Measurements from ENCODE around the gene BRME1.

Gene BRME1

GRCh38 chr19:13884726-13885591, 21.0 kb downstream of the BRME1 start:
- H3K36me3 ChIP-seq (ENCODE audit: control insufficient read depth, low read depth, low read length): no peaks in the 10 kb centered on the region
- no peak overlapping the region for H3K9ac ChIP-seq (ENCODE audit: low read length)
- H3K4me1 ChIP-seq (ENCODE audit: control insufficient read depth, low read depth, low read length): peaks cover 23% of the 10 kb centered on the region
- no peaks in the 10 kb centered on the region for H3K9me3 ChIP-seq (ENCODE audit: control insufficient read depth, low read depth, low read length)
- no peak overlapping the region for H3K4me3 ChIP-seq (ENCODE audit: low read length)
- H3K27me3 ChIP-seq (ENCODE audit: control insufficient read depth, insufficient read depth, low read length): no peaks in the 10 kb centered on the region
- H3K27ac ChIP-seq (ENCODE audit: low read length): no peak overlapping the region

- peaks cover 23% of the 10 kb centered on the region for H3K4me1 ChIP-seq (ENCODE audit: control insufficient read depth, low read depth, low read length)
- H3K36me3 ChIP-seq (ENCODE audit: control insufficient read depth, low read depth, low read length): no peaks in the 10 kb centered on the region
- no peak overlapping the region for H3K4me3 ChIP-seq (ENCODE audit: low read length)
- no peak overlapping the region for H3K27ac ChIP-seq (ENCODE audit: low read length)
- H3K27me3 ChIP-seq (ENCODE audit: control insufficient read depth, insufficient read depth, low read length): peaks cover 8% of the 10 kb centered on the region
- H3K9me3 ChIP-seq (ENCODE audit: control insufficient read depth, low read depth, low read length): no peaks in the 10 kb centered on the region
- H3K9ac ChIP-seq (ENCODE audit: low read length): no peak overlapping the region
Measured at GRCh38 chr19:13883516-13884064, 22.3 kb downstream of the BRME1 start.

- no peaks in the 10 kb centered on the region for H3K9me3 ChIP-seq (ENCODE audit: control insufficient read depth, low read depth, low read length)
- H3K27me3 ChIP-seq (ENCODE audit: control insufficient read depth, insufficient read depth, low read length): peaks cover 8% of the 10 kb centered on the region
- no peak overlapping the region for H3K27ac ChIP-seq (ENCODE audit: low read length)
- H3K4me1 ChIP-seq (ENCODE audit: control insufficient read depth, low read depth, low read length): peaks cover 23% of the 10 kb centered on the region
- H3K36me3 ChIP-seq (ENCODE audit: control insufficient read depth, low read depth, low read length): no peaks in the 10 kb centered on the region
- H3K9ac ChIP-seq (ENCODE audit: low read length): no peak overlapping the region
- no peak overlapping the region for H3K4me3 ChIP-seq (ENCODE audit: low read length)
Measured at GRCh38 chr19:13882836-13883235, 23.1 kb downstream of the BRME1 start.

- Histone ChIP-seq H3K9me3 (ENCODE audit: control insufficient read depth, low read depth, low read length) (no peaks in the 10 kb centered on the region), H3K27me3 (ENCODE audit: control insufficient read depth, insufficient read depth, low read length) (peaks cover 8% of the 10 kb centered on the region), H3K27ac (ENCODE audit: low read length) (no peak overlapping the region), H3K36me3 (ENCODE audit: control insufficient read depth, low read depth, low read length) (no peaks in the 10 kb centered on the region), H3K9ac (ENCODE audit: low read length) (no peak overlapping the region), H3K4me3 (ENCODE audit: low read length) (no peak overlapping the region), H3K4me1 (ENCODE audit: control insufficient read depth, low read depth, low read length) (peaks cover 23% of the 10 kb centered on the region)
Measured at GRCh38 chr19:13882419-13882795, 23.5 kb downstream of the BRME1 start.

GRCh38 chr19:13881692-13882418, 24.1 kb downstream of the BRME1 start:
- Histone ChIP-seq H3K27ac (ENCODE audit: low read length) (peak overlapping the region; percentile 42), H3K9me3 (ENCODE audit: control insufficient read depth, low read depth, low read length) (no peaks in the 10 kb centered on the region), H3K4me1 (ENCODE audit: control insufficient read depth, low read depth, low read length) (peaks cover 23% of the 10 kb centered on the region), H3K9ac (ENCODE audit: low read length) (peak overlapping the region; percentile 11), H3K36me3 (ENCODE audit: control insufficient read depth, low read depth, low read length) (no peaks in the 10 kb centered on the region), H3K27me3 (ENCODE audit: control insufficient read depth, insufficient read depth, low read length) (peaks cover 13% of the 10 kb centered on the region), H3K4me3 (ENCODE audit: low read length) (peak overlapping the region; percentile 15)

GRCh38 chr19:13881251-13881691, 24.6 kb downstream of the BRME1 start:
- Histone ChIP-seq H3K4me1 (ENCODE audit: control insufficient read depth, low read depth, low read length) (peaks cover 23% of the 10 kb centered on the region), H3K27me3 (ENCODE audit: control insufficient read depth, insufficient read depth, low read length) (peaks cover 19% of the 10 kb centered on the region), H3K9me3 (ENCODE audit: control insufficient read depth, low read depth, low read length) (no peaks in the 10 kb centered on the region), H3K36me3 (ENCODE audit: control insufficient read depth, low read depth, low read length) (no peaks in the 10 kb centered on the region), H3K4me3 (ENCODE audit: low read length) (peak overlapping the region; percentile 45), H3K9ac (ENCODE audit: low read length) (peak overlapping the region; percentile 11), H3K27ac (ENCODE audit: low read length) (peak overlapping the region; percentile 42)

GRCh38 chr19:13880059-13881043, 25.6 kb downstream of the BRME1 start:
- no peak overlapping the region for H3K27ac ChIP-seq (ENCODE audit: low read length)
- H3K4me3 ChIP-seq (ENCODE audit: low read length): peak overlapping the region; percentile 45

GRCh38 chr19:13877303-13877702, 28.6 kb downstream of the BRME1 start:
- no peaks in the 10 kb centered on the region for H3K9me3 ChIP-seq (ENCODE audit: control insufficient read depth, low read depth, low read length)
- no peak overlapping the region for H3K27ac ChIP-seq (ENCODE audit: low read length)
- no peak overlapping the region for H3K9ac ChIP-seq (ENCODE audit: low read length)
- no peak overlapping the region for H3K4me3 ChIP-seq (ENCODE audit: low read length)
- no peaks in the 10 kb centered on the region for H3K36me3 ChIP-seq (ENCODE audit: control insufficient read depth, low read depth, low read length)
- H3K4me1 ChIP-seq (ENCODE audit: control insufficient read depth, low read depth, low read length): peaks cover 19% of the 10 kb centered on the region
- peaks cover 58% of the 10 kb centered on the region for H3K27me3 ChIP-seq (ENCODE audit: control insufficient read depth, insufficient read depth, low read length)

More at GRCh38 chr19:13880059-13881043, 25.6 kb downstream of the BRME1 start:
- peaks cover 28% of the 10 kb centered on the region for H3K27me3 ChIP-seq (ENCODE audit: control insufficient read depth, insufficient read depth, low read length)
- peaks cover 23% of the 10 kb centered on the region for H3K4me1 ChIP-seq (ENCODE audit: control insufficient read depth, low read depth, low read length)
- no peaks in the 10 kb centered on the region for H3K36me3 ChIP-seq (ENCODE audit: control insufficient read depth, low read depth, low read length)
- H3K9ac ChIP-seq (ENCODE audit: low read length): peak overlapping the region; percentile 63
- no peaks in the 10 kb centered on the region for H3K9me3 ChIP-seq (ENCODE audit: control insufficient read depth, low read depth, low read length)

GRCh38 chr19:13876834-13877233, 29.1 kb downstream of the BRME1 start, which contains the start of gene NANOS3:
TSS of gene NANOS3 (plus strand) at chr19:13877134. CDS start at chr19:13877249, 115 bp downstream.
- H3K36me3 ChIP-seq (ENCODE audit: control insufficient read depth, low read depth, low read length): no peaks in the 10 kb centered on the region
- H3K4me3 ChIP-seq (ENCODE audit: low read length): no peak within 1 kb of the TSS
- H3K27me3 ChIP-seq (ENCODE audit: control insufficient read depth, insufficient read depth, low read length): peaks cover 63% of the 10 kb centered on the region
- H3K27ac ChIP-seq (ENCODE audit: low read length): no peak within 1 kb of the TSS
- H3K9me3 ChIP-seq (ENCODE audit: control insufficient read depth, low read depth, low read length): no peaks in the 10 kb centered on the region
- H3K9ac ChIP-seq (ENCODE audit: low read length): no peak within 1 kb of the TSS
- H3K4me1 ChIP-seq (ENCODE audit: control insufficient read depth, low read depth, low read length): peaks cover 14% of the 10 kb centered on the region

- peaks cover 6% of the 10 kb centered on the region for H3K4me1 ChIP-seq (ENCODE audit: control insufficient read depth, low read depth, low read length)
- no peaks in the 10 kb centered on the region for H3K36me3 ChIP-seq (ENCODE audit: control insufficient read depth, low read depth, low read length)
- H3K27ac ChIP-seq (ENCODE audit: low read length): no peak overlapping the region
- no peaks in the 10 kb centered on the region for H3K9me3 ChIP-seq (ENCODE audit: control insufficient read depth, low read depth, low read length)
- no peak overlapping the region for H3K4me3 ChIP-seq (ENCODE audit: low read length)
- H3K9ac ChIP-seq (ENCODE audit: low read length): no peak overlapping the region
- H3K27me3 ChIP-seq (ENCODE audit: control insufficient read depth, insufficient read depth, low read length): peaks cover 73% of the 10 kb centered on the region
Measured at GRCh38 chr19:13875824-13876223, 30.1 kb downstream of the BRME1 start.
